HEK293 (cell line): Measurements from ENCODE around the gene DLX3.

Experiments
- CTCF ChIA-PET: fragments of 350-600 bp; formaldehyde crosslinking; extraction: SDS; loops from one replicate; lab custom pipeline; 2021; ENCODE audit warnings: antibody characterized with exemption; lab: Yijun Ruan, JAX
- POLR2A ChIA-PET: fragments of 300-600 bp; formaldehyde crosslinking; extraction: SDS; loops from one replicate; lab custom pipeline; 2020; ENCODE audit warnings: antibody characterized with exemption, inconsistent platforms; lab: Yijun Ruan, JAX
- H3K27ac ChIP-seq: fragments of 200-500 bp; sonication (Bioruptor generic); 2 replicates; pipeline ENCODE4 v1.5.1; 2014; ENCODE audit warnings: low read depth, low read length, control low read depth, inconsistent platforms; ENCODE audit errors: extremely low read depth
- H3K36me3 ChIP-seq, 2 experiments: fragments of 200-500 bp in 1 of 2; sonication (Bioruptor generic) in 1 of 2; 1 replicate in 1 of 2; 2 replicates in 1 of 2; pipeline ENCODE4 v1.5.1; 2014 to 2017; ENCODE audit warnings: inconsistent platforms in 2 of 2, low read length in 2 of 2; ENCODE audit not compliant: control insufficient read depth in 2 of 2, insufficient read depth in 1 of 2
- H3K4me1 ChIP-seq: fragments of 200-500 bp; sonication (Bioruptor generic); 2 replicates; pipeline ENCODE4 v1.5.1; 2014; ENCODE audit warnings: mild to moderate bottlenecking, low read length, inconsistent platforms; ENCODE audit not compliant: control insufficient read depth, insufficient read depth
- H3K4me3 ChIP-seq: 2 replicates; pipeline ENCODE4 v1.5.1; 2011; ENCODE audit warnings: low read depth, mild to moderate bottlenecking, control low read depth, low read length, moderate library complexity
- H3K9me3 ChIP-seq: fragments of 200-500 bp; sonication (Bioruptor generic); 2 replicates; pipeline ENCODE4 v1.5.1; 2014; ENCODE audit warnings: low read depth, low read length, inconsistent platforms; ENCODE audit not compliant: control insufficient read depth, insufficient read depth
- KLF7 ChIP-seq: fragments of 450-650 bp; formaldehyde crosslinking; IDR thresholded peaks from 2 replicates; pipeline ENCODE4 v1.5.1; 2016; ENCODE audit warnings: missing biosample characterization, missing genetic modification characterization, borderline replicate concordance
- SETDB1 ChIP-seq: IDR thresholded peaks from one replicate; pipeline ENCODE4 v1.6.1; 2017; ENCODE audit warnings: mild to moderate bottlenecking, low read length, moderate library complexity, mixed read lengths; ENCODE audit not compliant: insufficient read length
- SP7 ChIP-seq: fragments of 450-650 bp; formaldehyde crosslinking; IDR thresholded peaks from 2 replicates; pipeline ENCODE4 v1.5.1; 2016; ENCODE audit warnings: missing biosample characterization, missing genetic modification characterization
- TRIM28 ChIP-seq: IDR thresholded peaks from 2 replicates; pipeline ENCODE4 v1.6.1; 2011; ENCODE audit warnings: low read length, control low read depth, borderline replicate concordance
- ZNF211 ChIP-seq: fragments of 450-650 bp; formaldehyde crosslinking; IDR thresholded peaks from 2 replicates; pipeline ENCODE4 v1.5.1; 2016; ENCODE audit warnings: low read depth, missing biosample characterization, missing genetic modification characterization
- ZNF214 ChIP-seq: fragments of 450-650 bp; formaldehyde crosslinking; IDR thresholded peaks from 2 replicates; pipeline ENCODE4 v1.5.1; 2017; ENCODE audit warnings: missing biosample characterization, mild to moderate bottlenecking, missing genetic modification characterization, borderline replicate concordance
- ZNF585B ChIP-seq: fragments of 450-650 bp; formaldehyde crosslinking; IDR thresholded peaks from 2 replicates; pipeline ENCODE4 v1.5.1; 2016; ENCODE audit warnings: missing biosample characterization, missing genetic modification characterization
- ZNF624 ChIP-seq: fragments of 450-650 bp; formaldehyde crosslinking; IDR thresholded peaks from 2 replicates; pipeline ENCODE4 v1.5.1; 2017; ENCODE audit warnings: missing biosample characterization, missing genetic modification characterization
- ZNF664 ChIP-seq: fragments of 450-650 bp; formaldehyde crosslinking; IDR thresholded peaks from 2 replicates; pipeline ENCODE4 v1.5.1; 2016; ENCODE audit warnings: missing biosample characterization, missing genetic modification characterization
- ZNF777 ChIP-seq: fragments of 450-650 bp; formaldehyde crosslinking; IDR thresholded peaks from 2 replicates; pipeline ENCODE4 v1.5.1; 2017; ENCODE audit warnings: missing biosample characterization, missing genetic modification characterization, borderline replicate concordance
- ZNF791 ChIP-seq: fragments of 450-650 bp; formaldehyde crosslinking; IDR thresholded peaks from 2 replicates; pipeline ENCODE4 v1.5.1; 2016; ENCODE audit warnings: missing biosample characterization, missing genetic modification characterization
- ZNF843 ChIP-seq: fragments of 450-650 bp; formaldehyde crosslinking; IDR thresholded peaks from 2 replicates; pipeline ENCODE4 v1.5.1; 2016; ENCODE audit warnings: missing biosample characterization, missing genetic modification characterization
- TF ChIP-seq, protein P1 (sequence below): fragments of 450-650 bp; formaldehyde crosslinking; IDR thresholded peaks from 2 replicates; pipeline ENCODE4 v1.5.1; 2017; ENCODE audit warnings: missing biosample characterization, missing genetic modification characterization
- TF ChIP-seq, protein P2 (sequence below): fragments of 450-650 bp; formaldehyde crosslinking; IDR thresholded peaks from 2 replicates; pipeline ENCODE4 v1.5.1; 2016; ENCODE audit warnings: missing biosample characterization, missing genetic modification characterization, borderline replicate concordance

Gene DLX3

DNA sequence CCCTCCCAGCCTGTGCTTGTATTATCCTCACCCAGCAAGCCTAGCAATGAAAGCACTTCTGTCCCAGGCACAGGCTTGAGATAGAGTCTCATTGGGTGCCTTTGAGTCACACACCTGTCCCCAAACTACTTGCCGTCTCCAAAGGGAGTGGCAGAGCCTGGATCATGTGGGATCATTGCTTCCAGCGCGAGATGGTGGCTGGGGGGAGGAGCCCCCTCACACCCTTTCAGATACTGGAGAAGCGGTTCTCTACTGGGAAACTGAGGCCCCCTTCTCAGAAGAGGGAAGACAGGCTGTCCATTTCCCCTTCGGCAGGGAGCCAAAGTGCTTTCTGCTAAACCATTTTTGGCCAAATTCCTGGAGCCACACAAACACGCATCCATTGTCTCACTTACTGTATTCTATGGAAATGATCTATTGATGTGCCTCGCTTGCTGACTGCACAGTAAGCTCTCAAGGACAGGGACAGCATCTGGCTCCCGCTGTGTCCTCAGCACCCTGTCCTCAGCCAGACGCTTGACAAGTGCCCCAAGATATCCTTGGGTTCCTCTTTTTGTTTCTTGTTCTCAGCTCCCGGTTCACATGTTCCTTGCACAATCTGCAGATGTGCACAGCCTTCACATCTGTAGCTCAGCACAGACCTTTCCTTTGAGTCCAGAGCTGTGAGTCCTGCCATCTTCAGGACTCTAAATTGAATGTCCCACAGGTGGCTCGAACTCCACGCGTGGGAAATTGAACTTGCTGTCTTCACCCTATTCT is 26.0 kb upstream of the DLX3 start (continued):
- TF ChIP-seq, protein P1, sequence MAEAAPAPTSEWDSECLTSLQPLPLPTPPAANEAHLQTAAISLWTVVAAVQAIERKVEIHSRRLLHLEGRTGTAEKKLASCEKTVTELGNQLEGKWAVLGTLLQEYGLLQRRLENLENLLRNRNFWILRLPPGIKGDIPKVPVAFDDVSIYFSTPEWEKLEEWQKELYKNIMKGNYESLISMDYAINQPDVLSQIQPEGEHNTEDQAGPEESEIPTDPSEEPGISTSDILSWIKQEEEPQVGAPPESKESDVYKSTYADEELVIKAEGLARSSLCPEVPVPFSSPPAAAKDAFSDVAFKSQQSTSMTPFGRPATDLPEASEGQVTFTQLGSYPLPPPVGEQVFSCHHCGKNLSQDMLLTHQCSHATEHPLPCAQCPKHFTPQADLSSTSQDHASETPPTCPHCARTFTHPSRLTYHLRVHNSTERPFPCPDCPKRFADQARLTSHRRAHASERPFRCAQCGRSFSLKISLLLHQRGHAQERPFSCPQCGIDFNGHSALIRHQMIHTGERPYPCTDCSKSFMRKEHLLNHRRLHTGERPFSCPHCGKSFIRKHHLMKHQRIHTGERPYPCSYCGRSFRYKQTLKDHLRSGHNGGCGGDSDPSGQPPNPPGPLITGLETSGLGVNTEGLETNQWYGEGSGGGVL: no peak
- TF ChIP-seq ZNF791 (tag by site-specific recombination) (no peak), ZNF214 (no peak), ZNF843 (tag by site-specific recombination) (no peak)

DNA sequence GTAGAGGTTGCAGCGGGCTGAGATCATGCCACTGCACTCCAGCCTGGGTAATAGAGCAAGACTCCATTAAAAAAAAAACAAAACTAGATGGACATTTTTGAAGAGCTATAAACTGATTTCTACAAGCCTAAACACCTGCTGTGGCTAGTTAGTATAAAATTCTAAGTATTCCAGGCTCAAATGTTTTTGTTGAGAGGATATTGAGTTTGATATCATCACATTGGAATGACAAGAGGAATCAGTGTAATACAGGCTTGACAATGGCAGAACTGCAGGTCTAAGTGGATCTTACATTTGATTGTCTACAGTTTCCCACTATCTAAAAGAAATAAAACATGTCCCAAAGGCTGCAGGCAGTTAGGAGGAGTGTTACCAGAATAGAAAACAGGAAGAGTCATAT is 23.9 kb upstream of the DLX3 start:
- Histone ChIP-seq H3K36me3 (no peaks in the 10 kb centered on the region), H3K9me3 (no peaks in the 10 kb centered on the region), H3K4me1 (no peaks in the 10 kb centered on the region), H3K4me3 (no peak overlapping the region), H3K27ac (no peak overlapping the region)
- ChIA-PET CTCF (interaction anchor here (0.7 to 3.6 kb wide), 5 partner anchors 20 to 74 kb away, joined by 3 to 22 read pairs (median 5); no protein-coding TSS in a partner anchor), POLR2A (no interaction called here)
- TF ChIP-seq ZNF211 (tag by site-specific recombination) (no peak), ZNF777 (tag by site-specific recombination) (no peak)
- TF ChIP-seq, protein P2, sequence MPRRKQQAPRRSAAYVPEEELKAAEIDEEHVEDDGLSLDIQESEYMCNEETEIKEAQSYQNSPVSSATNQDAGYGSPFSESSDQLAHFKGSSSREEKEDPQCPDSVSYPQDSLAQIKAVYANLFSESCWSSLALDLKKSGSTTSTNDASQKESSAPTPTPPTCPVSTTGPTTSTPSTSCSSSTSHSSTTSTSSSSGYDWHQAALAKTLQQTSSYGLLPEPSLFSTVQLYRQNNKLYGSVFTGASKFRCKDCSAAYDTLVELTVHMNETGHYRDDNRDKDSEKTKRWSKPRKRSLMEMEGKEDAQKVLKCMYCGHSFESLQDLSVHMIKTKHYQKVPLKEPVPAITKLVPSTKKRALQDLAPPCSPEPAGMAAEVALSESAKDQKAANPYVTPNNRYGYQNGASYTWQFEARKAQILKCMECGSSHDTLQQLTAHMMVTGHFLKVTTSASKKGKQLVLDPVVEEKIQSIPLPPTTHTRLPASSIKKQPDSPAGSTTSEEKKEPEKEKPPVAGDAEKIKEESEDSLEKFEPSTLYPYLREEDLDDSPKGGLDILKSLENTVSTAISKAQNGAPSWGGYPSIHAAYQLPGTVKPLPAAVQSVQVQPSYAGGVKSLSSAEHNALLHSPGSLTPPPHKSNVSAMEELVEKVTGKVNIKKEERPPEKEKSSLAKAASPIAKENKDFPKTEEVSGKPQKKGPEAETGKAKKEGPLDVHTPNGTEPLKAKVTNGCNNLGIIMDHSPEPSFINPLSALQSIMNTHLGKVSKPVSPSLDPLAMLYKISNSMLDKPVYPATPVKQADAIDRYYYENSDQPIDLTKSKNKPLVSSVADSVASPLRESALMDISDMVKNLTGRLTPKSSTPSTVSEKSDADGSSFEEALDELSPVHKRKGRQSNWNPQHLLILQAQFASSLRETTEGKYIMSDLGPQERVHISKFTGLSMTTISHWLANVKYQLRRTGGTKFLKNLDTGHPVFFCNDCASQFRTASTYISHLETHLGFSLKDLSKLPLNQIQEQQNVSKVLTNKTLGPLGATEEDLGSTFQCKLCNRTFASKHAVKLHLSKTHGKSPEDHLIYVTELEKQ: no peak

DNA sequence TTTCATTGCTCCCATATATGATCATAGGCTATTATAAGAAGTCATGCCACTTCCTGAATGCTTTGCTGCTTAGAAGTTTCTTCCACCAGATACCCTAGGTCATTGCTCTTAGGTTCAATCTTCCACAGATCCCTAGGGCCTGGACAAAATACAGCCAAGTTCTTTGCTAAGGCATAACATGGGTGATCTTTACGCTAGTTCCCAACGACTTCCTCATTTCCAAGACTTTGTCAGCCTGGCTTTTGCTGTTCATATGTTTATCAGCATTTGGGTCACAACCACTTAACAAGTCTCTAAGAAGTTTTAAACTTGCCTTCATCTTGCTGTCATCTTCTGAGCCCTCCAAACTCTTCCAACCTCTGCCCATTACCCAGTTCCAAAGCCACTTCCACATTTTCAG is 20.1 kb upstream of the DLX3 start:
- H3K9me3 ChIP-seq: no peaks in the 10 kb centered on the region
- no peak for TF ChIP-seq ZNF791 (tag by site-specific recombination)
- TF ChIP-seq ZNF624 (tag by site-specific recombination): no peak
- no peak for TF ChIP-seq KLF7 (tag by site-specific recombination)
- TF ChIP-seq, all 188 proteins: peak for 0
- no peak overlapping the region for H3K27ac ChIP-seq
- H3K36me3 ChIP-seq: no peaks in the 10 kb centered on the region
- no peaks in the 10 kb centered on the region for H3K4me1 ChIP-seq
- CTCF ChIA-PET: interaction anchor here (0.5 to 2.9 kb wide), 7 partner anchors 13 to 1006 kb away, joined by 3 to 12 read pairs (median 4); no protein-coding TSS in a partner anchor
- POLR2A ChIA-PET: no interaction called here
- H3K4me3 ChIP-seq: no peak overlapping the region

DNA sequence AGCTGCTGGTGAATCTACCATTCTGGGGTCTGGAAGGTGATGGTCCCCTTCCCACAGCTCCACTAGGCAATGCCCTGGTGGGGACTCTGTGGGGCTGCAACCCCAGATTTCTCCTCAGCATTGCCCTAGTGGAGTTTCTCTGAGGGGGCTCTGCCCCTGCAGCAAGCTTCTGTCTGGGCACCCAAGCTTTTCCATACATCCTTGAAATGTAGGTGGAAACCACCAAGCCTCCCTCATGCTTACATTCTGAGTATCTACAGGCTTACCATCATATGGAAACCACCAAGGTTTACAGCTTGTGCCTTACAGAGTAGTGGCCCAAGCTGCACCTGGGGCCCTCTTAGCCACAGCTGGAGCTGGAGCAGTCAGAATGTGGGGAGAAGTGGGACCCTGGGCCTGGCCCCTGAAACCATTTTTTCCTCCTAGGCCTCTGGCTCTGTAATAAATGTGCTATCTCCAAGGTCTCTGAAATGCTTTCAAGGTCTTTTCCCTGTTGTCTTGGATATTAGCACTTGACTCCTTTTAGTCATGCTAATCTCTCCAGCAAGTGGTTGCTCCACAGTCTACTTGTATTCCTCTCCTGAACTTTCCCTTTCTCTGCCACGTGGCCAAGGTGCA is 19.6 kb upstream of the DLX3 start:
- no peaks in the 10 kb centered on the region for H3K9me3 ChIP-seq
- TF ChIP-seq TRIM28 (peak; percentile 75; the same call in 1 of the 2 replicates), ZNF585B (peak; percentile 92), SP7 (tag by site-specific recombination) (no peak), ZNF664 (no peak), SETDB1 (peak; percentile 39)
- no peak overlapping the region for H3K4me3 ChIP-seq
- no peak overlapping the region for H3K27ac ChIP-seq
- ChIA-PET POLR2A (no interaction called here), CTCF (interaction anchor here (0.5 to 2.9 kb wide), 9 partner anchors 12 to 1006 kb away, joined by 3 to 12 read pairs (median 4); no protein-coding TSS in a partner anchor)
- no peaks in the 10 kb centered on the region for H3K36me3 ChIP-seq
- H3K4me1 ChIP-seq: no peaks in the 10 kb centered on the region
